GM12891 (cell line): Measurements from ENCODE around the gene PNPO.

Experiments
- PAX5 ChIP-seq: IDR thresholded peaks from 2 replicates; pipeline ENCODE4 v1.6.1; 2011; ENCODE audit warnings: low read length, moderate library complexity, mild to moderate bottlenecking; ENCODE audit not compliant: insufficient read depth, severe bottlenecking
- POLR2A ChIP-seq: IDR thresholded peaks from 2 replicates; pipeline ENCODE4 v1.6.1; 2011; ENCODE audit warnings: low read depth, low read length, control low read depth
- POLR2AphosphoS5 ChIP-seq: IDR thresholded peaks from 2 replicates; pipeline ENCODE4 v1.6.1; 2011; ENCODE audit warnings: low read depth, low read length, control low read depth
- POU2F2 ChIP-seq: IDR thresholded peaks from 2 replicates; pipeline ENCODE4 v1.6.1; 2011; ENCODE audit warnings: low read depth, mild to moderate bottlenecking, control low read depth, low read length, moderate library complexity
- SPI1 ChIP-seq: IDR thresholded peaks from 2 replicates; pipeline ENCODE4 v1.6.1; 2011; ENCODE audit warnings: low read depth, low read length, control low read depth
- TAF1 ChIP-seq: IDR thresholded peaks from 2 replicates; pipeline ENCODE4 v1.6.1; 2011; ENCODE audit warnings: low read depth, low read length, control low read depth

GRCh38 chr17:47928415-47928814 lies 13.0 kb upstream of the PNPO start:
- TF ChIP-seq POLR2A (no peak), POLR2AphosphoS5 (no peak), TAF1 (no peak), PAX5 (no peak), SPI1 (no peak), POU2F2 (no peak)
